HK-2 (cell line): ENCODE measurements around the gene MUC22.
"Not testable (repeated sequence)": the region's sequence is repeated elsewhere in the genome, so short reads cannot be mapped to it uniquely, and the experiment has no call there.

Experiments used
- DNase-seq: peaks from one replicate; pipeline ENCODE4 v3.0.0-alpha.2; 2018; ENCODE audit not compliant: unreplicated experiment

Gene MUC22

DNA sequence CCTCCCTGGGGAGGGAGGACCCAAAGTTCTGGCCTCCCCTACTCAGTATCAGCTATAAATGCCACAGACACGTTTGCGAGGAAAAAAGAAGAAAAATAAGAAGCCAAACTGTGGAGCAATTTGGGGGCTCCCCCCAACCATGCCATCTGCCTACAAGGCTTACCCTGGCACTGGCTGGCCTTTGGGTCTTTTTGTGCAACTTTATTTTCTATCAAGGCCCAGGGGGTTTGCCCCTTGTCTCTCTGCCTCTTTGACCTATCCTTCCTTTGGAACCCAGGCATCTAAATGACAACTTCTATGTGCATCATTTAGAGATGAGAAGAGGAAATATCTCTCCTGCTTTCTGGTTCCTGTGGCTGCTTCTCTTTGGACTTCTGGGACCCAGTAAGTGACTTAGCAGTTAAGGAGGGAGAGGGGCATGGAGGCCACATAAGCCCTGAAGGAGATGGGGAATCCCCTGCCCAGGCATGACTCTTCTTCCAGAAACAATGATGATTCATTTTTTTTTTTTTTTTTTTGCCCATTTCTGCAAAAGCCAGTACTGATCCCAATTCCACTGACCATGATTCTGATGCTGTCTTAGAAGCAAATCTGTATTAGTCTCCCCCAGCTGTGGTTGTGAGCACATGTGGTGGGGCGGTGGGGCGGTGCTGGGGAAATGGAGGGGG is at the start of gene MUC22:
Gene MUC22 (plus strand): TSS at position 82 of the 668 bp plus-strand sequence. CDS start 233 bp downstream, at position 315.
- DNase-seq = peak; percentile 48

DNA sequence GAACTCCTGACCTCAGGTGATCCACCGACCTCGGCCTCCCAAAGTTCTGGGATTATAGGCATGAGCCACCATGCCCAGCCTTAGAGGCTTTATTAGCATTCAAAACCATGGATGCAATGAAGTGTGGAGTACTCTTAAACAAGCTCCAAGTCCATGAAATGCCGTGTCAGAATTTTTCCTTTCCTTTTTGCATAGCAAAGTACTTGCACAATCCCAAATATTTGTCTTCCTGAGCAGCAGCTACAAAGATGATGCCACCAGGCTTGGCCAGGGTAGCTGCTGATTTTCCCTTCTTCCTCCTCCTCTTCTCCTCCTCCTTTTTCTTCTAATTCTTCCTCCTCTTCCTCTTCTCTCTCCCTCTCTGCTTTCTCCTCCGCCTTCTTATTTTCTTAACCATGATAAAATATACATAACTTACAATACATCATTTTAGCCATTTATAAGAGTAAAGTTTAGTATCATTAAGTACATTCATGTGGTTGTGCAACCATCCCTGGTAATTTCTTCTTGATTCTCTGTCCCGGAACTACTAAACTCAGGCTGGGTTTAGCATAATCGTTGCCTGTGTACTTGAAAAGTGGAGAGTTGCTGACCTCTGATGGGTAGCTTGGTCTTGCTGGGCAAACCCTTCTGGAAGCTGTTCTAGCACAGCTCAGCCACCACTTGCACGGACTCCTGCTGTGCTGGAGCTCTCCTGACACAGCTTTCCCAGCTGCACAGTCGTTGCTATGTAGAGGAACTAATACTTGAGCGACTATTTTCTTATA is 49.2 kb upstream of the MUC22 start:
- no peak for DNase-seq

DNA sequence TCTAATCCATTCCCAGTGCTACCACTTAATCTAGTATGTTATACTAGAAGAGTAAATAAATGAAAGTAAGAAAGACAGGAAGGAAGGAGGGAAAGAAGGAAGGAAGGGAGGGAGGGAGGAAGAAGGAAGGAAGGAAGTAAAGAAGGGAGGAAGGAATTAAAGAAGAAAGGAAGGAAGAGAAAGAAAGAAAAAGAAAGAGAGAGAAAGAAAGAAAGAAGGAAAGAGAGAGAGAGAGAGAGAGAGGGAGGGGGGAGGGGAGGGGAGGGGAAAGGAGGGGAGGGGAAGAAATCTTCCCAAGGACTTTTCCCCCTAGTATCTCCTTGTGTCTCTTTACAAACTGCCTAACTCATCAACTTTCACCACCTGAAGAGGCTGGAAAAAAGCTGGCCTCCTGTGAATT is 47.6 kb upstream of the MUC22 start:
- no peak for DNase-seq

DNA sequence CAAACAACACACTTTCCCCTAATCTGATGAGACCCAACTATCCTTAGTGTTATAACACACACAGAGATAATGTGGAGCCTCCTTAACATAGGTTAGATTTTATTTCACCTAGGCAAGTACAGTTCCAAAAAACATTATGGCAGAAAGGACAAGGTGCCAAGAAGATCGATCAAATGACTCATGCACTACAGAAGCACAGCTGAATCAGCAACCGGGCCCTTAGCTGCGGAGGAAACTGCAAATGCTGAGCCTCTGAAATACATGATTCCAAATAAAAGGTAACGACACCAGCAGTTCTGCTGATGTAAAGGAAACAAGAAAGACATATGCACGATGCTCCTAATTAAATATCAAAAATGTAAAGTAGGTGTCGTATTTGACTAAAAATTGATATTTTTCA is 46.6 kb upstream of the MUC22 start:
- no peak for DNase-seq

DNA sequence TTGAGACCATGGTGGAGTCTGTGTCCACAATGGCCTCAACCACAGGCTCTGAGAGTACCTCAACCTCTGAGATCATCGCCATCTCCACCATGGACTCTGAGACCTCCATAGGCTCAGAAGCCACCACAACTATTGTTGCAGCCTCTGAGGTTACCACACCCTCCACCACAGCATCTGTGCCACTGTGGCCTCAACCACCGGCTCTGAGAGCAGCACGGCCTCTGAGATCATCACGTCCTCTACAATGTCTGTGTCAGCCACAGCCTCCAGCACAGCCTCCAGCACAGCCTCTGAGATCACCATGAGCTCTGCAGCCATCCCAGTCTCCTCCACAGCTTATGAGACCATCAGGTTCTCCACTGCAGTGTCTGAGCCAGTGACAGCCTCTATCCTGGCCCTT is 46.2 kb upstream of the MUC22 start:
- DNase-seq = no peak

- no peak for DNase-seq
Observed at GRCh38 chr6:30965140-30965601, 45.1 kb upstream of the MUC22 start.

DNA sequence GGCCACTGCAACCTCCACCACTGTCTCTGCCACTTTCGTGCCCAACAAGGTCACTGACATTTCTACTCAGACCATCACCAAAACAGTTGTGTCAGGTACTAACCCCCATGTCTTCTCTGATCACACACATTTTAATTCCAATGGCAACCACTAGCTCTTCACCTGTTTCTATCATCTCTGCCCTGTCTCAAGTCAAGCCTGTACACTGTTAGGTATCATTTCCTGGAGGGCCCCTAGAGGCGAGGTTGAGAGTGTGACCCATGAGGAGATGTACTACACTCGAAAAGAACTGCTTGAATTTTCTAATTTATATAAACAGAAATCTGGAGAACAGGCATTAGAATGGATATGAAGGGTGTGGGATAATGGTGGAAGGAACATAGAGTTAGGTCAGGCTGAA is 44.1 kb upstream of the MUC22 start:
- DNase-seq = no peak

DNA sequence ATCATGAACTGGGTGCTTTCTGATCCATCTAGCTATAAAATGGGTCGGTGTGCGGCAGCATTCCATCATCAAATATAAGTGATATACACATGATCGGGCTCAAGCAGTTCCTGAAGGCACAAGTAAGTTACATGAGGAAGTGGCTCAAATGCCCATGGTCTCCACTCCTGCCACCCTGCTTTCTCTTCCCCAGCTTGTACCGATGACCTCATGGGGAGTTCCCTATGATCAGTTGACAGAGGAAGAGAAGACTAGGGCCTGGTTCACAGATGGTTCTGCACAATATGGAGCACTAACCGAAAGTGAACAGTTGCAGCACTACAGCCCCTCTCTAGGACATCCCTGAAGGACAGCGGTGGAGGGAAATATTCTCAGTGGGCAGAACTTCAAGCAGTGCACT is 41.1 kb upstream of the MUC22 start:
- not testable (repeated sequence) for DNase-seq

DNA sequence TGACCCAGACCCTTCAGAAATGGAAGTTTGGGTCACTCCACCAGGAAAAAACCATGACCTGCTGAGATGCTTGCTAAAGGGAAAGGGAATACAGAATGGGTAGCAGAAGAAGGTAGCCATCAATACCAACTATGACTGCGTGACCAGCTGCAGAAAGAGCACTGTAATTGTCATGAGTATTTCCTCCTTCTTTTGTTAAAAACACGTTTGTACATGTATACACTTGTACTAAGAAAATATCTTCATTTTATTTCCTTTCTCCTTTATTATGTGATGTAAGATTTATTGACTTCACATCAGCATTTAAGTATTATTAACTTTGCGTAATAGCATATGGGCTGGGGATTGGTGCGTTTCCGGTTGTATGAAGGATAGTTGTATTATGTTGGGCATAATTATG is 39.3 kb upstream of the MUC22 start:
- DNase-seq = no peak

DNA sequence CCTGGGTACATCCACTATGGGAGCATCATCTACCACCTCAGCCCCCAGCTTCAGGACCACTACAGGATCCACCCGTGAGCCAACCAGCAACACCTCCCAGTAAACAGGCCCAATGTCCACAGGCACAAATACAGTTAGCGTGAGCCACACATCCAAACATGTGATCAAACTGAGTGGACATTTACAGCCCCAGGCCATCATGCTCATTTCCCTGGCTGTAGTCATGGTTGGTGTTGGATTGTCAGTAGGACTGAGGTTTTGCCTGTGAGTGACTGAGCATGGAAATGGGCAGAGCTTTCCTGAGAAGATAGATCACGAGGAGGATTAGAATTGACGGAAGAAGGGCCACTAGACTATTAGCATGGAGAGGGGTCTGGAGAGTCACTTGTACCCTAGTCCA is 37.5 kb upstream of the MUC22 start:
- no peak for DNase-seq

GRCh38 chr6:30974490-30975252 is 35.6 kb upstream of the MUC22 start:
- no peak for DNase-seq

DNA sequence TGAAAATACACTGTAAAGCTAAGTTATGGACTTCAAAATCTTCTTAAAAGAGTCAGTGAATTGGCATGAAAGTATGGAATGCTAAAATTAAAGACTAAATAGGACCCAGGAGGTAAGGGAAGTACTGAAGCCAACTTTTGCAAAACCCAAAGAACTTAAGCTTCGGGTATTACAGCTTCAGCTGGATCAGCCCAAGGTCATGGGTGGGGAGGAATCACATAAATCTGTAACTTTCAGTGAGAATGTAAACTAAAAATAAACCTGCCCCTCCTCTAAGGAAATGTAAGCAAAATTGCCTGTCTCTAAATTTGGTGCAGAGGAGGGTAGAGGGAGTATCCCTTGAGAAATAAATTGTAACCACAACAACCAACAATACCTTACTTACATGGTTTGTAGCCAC is 31.1 kb upstream of the MUC22 start:
- no peak for DNase-seq

DNA sequence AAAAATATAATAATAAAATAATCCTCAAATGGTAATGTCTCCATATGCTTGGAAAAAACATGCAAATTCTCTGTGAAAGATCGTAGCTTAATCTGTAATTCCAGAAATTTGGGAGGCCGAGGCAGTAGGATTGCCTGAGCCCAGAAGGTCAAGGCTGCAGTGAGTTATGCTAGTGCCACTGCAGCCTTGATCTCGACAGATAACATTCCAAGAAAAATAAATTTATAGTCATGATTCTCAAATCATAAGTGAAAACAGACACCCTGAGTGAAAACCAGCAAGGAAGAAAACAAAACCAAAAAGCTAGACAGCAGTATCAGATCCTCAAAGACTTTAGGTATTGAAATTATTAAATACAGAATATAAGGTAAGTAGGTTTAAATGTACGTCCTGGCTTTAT is 30.6 kb upstream of the MUC22 start:
- no peak for DNase-seq

DNA sequence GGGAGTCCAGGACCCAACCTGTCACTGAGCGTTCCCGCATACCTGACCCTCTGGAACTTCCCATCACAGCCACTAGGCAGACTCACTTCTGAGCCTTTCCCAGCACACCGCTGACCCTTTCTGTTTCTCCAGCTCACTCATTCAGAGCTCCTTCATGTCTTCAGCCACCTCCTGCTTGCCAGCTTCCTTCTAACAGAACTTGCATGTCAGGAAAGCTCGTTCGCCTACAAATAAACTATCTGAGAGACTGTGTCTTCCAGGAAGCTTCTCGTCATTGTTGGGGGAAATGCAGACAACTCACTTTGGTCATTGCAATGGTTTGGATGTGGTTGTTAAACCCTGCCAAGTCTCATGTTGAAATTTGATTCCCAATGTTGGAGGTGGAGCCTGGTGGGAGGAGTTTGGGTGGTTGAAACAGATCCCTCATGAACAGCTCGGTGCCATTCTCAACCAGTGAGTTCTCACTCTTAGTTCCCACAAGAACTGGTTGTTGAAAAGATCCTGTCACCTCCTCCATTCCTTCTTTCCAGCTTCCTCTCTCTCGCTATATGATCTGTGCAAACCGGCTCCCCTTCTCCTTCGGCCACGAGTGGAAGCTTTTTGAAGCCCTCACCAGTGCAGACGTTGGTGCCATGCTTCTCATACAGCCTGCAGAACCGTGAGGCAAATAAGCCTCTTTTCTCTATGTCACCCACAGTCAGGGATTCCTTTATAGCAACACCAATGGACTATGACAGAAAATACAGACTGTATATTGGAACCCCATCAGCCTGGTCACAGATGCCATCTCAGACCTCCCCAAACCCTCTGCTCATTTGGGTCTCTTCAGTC is 28.1 kb upstream of the MUC22 start:
- DNase-seq = peak; percentile 19

GRCh38 chr6:30983439-30983838 is 26.8 kb upstream of the MUC22 start, which contains the start of gene MUC21:
TSS of gene MUC21 (plus strand) at chr6:30983718. CDS start at chr6:30983959, 241 bp downstream.
- DNase-seq = no peak

DNA sequence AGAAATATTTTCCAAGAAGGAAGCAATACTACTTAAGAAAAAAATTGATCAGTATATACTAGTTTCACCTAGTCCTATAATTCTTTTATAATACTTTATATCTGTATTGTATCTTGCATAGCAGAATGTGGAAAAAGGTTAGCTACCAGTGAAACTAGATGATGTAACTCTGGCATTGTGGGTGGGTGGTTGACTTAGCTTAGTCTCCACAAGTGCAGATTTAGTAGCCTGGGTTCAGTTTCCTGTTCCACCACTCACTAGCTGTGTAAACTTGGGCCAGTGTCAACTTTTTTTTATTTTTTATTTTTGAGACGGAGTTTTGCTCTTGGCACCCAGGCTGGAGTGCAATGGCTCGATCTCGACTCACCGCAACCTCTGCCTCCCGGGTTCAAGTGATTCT is 24.8 kb upstream of the MUC22 start:
- DNase-seq = no peak

- DNase-seq = no peak
Observed at GRCh38 chr6:30987304-30987703, 23.0 kb upstream of the MUC22 start.

- DNase-seq = no peak
Observed at GRCh38 chr6:30988209-30988825, 22.0 kb upstream of the MUC22 start.

- no peak for DNase-seq
Observed at GRCh38 chr6:30990422-30991086, 19.7 kb upstream of the MUC22 start.

DNA sequence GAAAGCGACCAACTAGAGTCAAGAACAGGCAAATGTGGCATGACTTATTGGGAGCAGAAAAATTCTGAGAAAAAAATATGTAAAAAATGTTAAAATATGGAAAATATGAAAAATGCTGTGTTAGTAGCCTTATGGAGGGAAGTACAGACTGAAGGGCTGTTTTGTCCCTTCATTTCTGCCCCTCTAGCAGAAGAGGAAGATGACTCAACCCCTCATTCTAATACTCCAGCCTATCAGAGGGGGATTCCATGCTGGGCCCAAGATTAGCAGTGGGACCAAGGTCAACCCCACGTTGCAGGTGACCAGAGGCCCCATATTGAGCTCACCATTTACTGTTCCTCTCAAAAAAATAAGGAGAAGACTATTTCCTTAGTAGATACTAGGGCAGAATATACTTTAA is 18.4 kb upstream of the MUC22 start:
- no peak for DNase-seq

- no peak for DNase-seq
Observed at GRCh38 chr6:30997301-30997700, 13.0 kb upstream of the MUC22 start.
